GM12878 (cell line): ENCODE measurements around the gene KIF5C. TPM values are rescaled to one million over a fixed set of nuclear protein-coding genes. Genes with fewer than 3 reads are reported as not detected.

Experiments
- ATAC-seq: fragments of 200-7000 bp; cut with Tn5 transposase; 3 replicates; pipeline ENCODE4 v1.9.1; 2020; ENCODE audit warnings: mild to moderate bottlenecking, moderate library complexity
- BruUV-seq: library from RNA; stranded (reverse); fragments of 400-500 nt; replicated peaks from 2 replicates; lab custom pipeline; 2021; lab: Mats Ljungman, UMichigan
- CTCF ChIA-PET: fragments of 300-600 bp; sonication (Branson Sonifier 250); formaldehyde crosslinking; extraction: SDS; loops from one replicate; lab custom pipeline; 2021; ENCODE audit warnings: inconsistent platforms; lab: Yijun Ruan, JAX
- POLR2A ChIA-PET: fragments of 350-600 bp; formaldehyde crosslinking; extraction: SDS; loops from one replicate; lab custom pipeline; 2021; ENCODE audit warnings: inconsistent platforms; lab: Charles Lee
- RAD21 ChIA-PET: fragments of 300-600 bp; sonication (Branson Sonifier 250); formaldehyde crosslinking; loops from one replicate; lab custom pipeline; 2023; ENCODE audit warnings: antibody characterized with exemption; ENCODE audit not compliant: unreplicated experiment; lab: Charles Lee
- SMC1A ChIA-PET: fragments of 300-600 bp; sonication (Branson Sonifier 250); formaldehyde crosslinking; loops from one replicate; lab custom pipeline; 2023; ENCODE audit not compliant: unreplicated experiment, uncharacterized antibody; lab: Charles Lee
- DNase-seq: peaks from one replicate; pipeline ENCODE4 v3.0.0-alpha.2; 2011; ENCODE audit warnings: low read depth, low spot score
- FAIRE-seq: peaks from 3 replicates; lab custom pipeline; 2011; peaks lifted over from hg19 to GRCh38; lab: Jason Lieb, UNC
- H2AFZ ChIP-seq: 2 replicates; pipeline ENCODE4 v1.6.0; 2011; ENCODE audit warnings: low read depth, low read length, control low read depth; ENCODE audit not compliant: control insufficient read depth
- H3K27ac ChIP-seq: 2 replicates; pipeline ENCODE4 v1.5.1; 2011; ENCODE audit warnings: control low read depth; ENCODE audit not compliant: control insufficient read depth, insufficient read depth
- H3K27me3 ChIP-seq, 2 experiments: replicated peaks in 1 of 2; 2 replicates each; pipeline versions ENCODE4 v1.6.0 to v1.6.1; 2011; ENCODE audit warnings: low read length in 1 of 2; ENCODE audit not compliant: control insufficient read depth in 2 of 2, insufficient read depth in 2 of 2
- H3K36me3 ChIP-seq, 2 experiments: 2 replicates each; pipeline ENCODE4 v1.5.1; 2011; ENCODE audit warnings: low read length in 1 of 2; ENCODE audit not compliant: control insufficient read depth in 2 of 2, insufficient read depth in 2 of 2
- H3K4me1 ChIP-seq: 2 replicates; pipeline ENCODE4 v1.6.1; 2011; ENCODE audit warnings: mild to moderate bottlenecking, low read length, moderate library complexity, mixed read lengths; ENCODE audit not compliant: control insufficient read depth, insufficient read depth
- H3K4me2 ChIP-seq: 2 replicates; pipeline ENCODE4 v1.6.0; 2011; ENCODE audit warnings: control low read depth; ENCODE audit not compliant: control insufficient read depth, insufficient read depth
- H3K4me3 ChIP-seq: fragments of 200-600 bp; sonication (generic); 2 replicates; pipeline ENCODE4 v1.5.1; 2016
- H3K79me2 ChIP-seq: 2 replicates; pipeline ENCODE4 v1.6.0; 2011; ENCODE audit warnings: low read length; ENCODE audit not compliant: control insufficient read depth, insufficient read depth
- H3K9ac ChIP-seq: 2 replicates; pipeline ENCODE4 v1.8.0; 2011; ENCODE audit warnings: low read length, control low read depth, mixed read lengths; ENCODE audit not compliant: control insufficient read depth, insufficient read depth
- H3K9me3 ChIP-seq: replicated peaks from 3 replicates; pipeline ENCODE4 v1.5.1; 2011; ENCODE audit warnings: mild to moderate bottlenecking, low read length; ENCODE audit not compliant: control insufficient read depth, insufficient read depth
- H4K20me1 ChIP-seq: 2 replicates; pipeline ENCODE4 v1.6.0; 2011; ENCODE audit not compliant: control insufficient read depth, insufficient read depth
- ATF7 ChIP-seq: fragments of 450-650 bp; IDR thresholded peaks from 2 replicates; pipeline ENCODE4 v1.6.1; 2016; ENCODE audit warnings: low read depth, mild to moderate bottlenecking
- FOXM1 ChIP-seq: IDR thresholded peaks from 2 replicates; pipeline ENCODE4 v1.6.1; 2012; ENCODE audit warnings: low read depth, mild to moderate bottlenecking, inconsistent platforms, low read length, moderate library complexity
- HDAC2 ChIP-seq: fragments of 200-600 bp; sonication (generic); IDR thresholded peaks from 2 replicates; pipeline ENCODE4 v1.6.1; 2017
- IKZF2 ChIP-seq, 2 experiments: fragments of 450-650 bp; IDR thresholded peaks; 2 replicates each; pipeline ENCODE4 v1.6.1; 2017; ENCODE audit warnings: mild to moderate bottlenecking in 2 of 2, moderate library complexity in 2 of 2
- NFIC ChIP-seq: IDR thresholded peaks from 2 replicates; pipeline ENCODE4 v1.6.1; 2012; ENCODE audit warnings: low read depth, mild to moderate bottlenecking, inconsistent platforms, low read length, moderate library complexity
- NFYA ChIP-seq: IDR thresholded peaks from 2 replicates; pipeline ENCODE4 v1.6.1; 2011; ENCODE audit warnings: low read depth, mild to moderate bottlenecking, low read length, improper control_type of control experiment, borderline replicate concordance
- PML ChIP-seq: IDR thresholded peaks from 2 replicates; pipeline ENCODE4 v1.6.1; 2012; ENCODE audit warnings: low read length, inconsistent platforms
- RCOR1 ChIP-seq: conservative IDR thresholded peaks from 2 replicates; pipeline ENCODE4 v1.6.1; 2012; ENCODE audit warnings: low read depth, low read length, improper control_type of control experiment
- RUNX3 ChIP-seq: IDR thresholded peaks from 2 replicates; pipeline ENCODE4 v1.6.1; 2012; ENCODE audit warnings: low read length, inconsistent platforms
- SMAD1 ChIP-seq: fragments of 450-650 bp; IDR thresholded peaks from 2 replicates; pipeline ENCODE4 v1.6.1; 2018; ENCODE audit warnings: mild to moderate bottlenecking, low read depth; ENCODE audit not compliant: partially characterized antibody
- SMARCA5 ChIP-seq: fragments of 450-650 bp; IDR thresholded peaks from 2 replicates; pipeline ENCODE4 v1.6.1; 2017; ENCODE audit warnings: mild to moderate bottlenecking
- SREBF1 ChIP-seq: IDR thresholded peaks from 2 replicates; pipeline ENCODE4 v1.6.1; 2012; ENCODE audit warnings: mild to moderate bottlenecking, low read length
- TBL1XR1 ChIP-seq: IDR thresholded peaks from 2 replicates; pipeline ENCODE4 v1.6.1; 2012; ENCODE audit warnings: low read depth, low read length, improper control_type of control experiment
- ZNF24 ChIP-seq: fragments of 450-650 bp; IDR thresholded peaks from 2 replicates; pipeline ENCODE4 v1.6.1; 2017; ENCODE audit warnings: antibody characterized with exemption, mild to moderate bottlenecking
- WGBS: methylation state at CpG from one replicate; pipeline ENCODE4 v1.1.6; 2016; ENCODE audit warnings: low lambda C conversion rate; ENCODE audit not compliant: insufficient replicate concordance, insufficient coverage; ENCODE audit errors: missing lambda C conversion rate; 5-methylcytosine and 5-hydroxymethylcytosine counted together
- in situ Hi-C: fragments of 300-500 bp; cut with MboI; formaldehyde crosslinking; loops from 9 replicates; pipeline ENCODE4 v1.14.3; 2018; ENCODE audit warnings: mixed read lengths
- intact Hi-C: fragments of 100-400 bp; cut with micrococcal nuclease; formaldehyde crosslinking; loops from one replicate; pipeline ENCODE4 v1.14.2; 2022; ENCODE audit not compliant: unreplicated experiment
- polyA plus RNA-seq, 11 experiments: library from polyadenylated mRNA; depleted of rRNA in 4 of 11; unstranded in 6 of 11; stranded (reverse) in 5 of 11; fragments of >200 nt; fragmentation: Nextera tagmentation in 4 of 11; fragmentation: Illumina TruSeq in 1 of 11; extraction: Ambion mirVana in 4 of 11; extraction: Trizol in 1 of 11; gene quantifications; 1 replicate in 1 of 11; 2 replicates in 10 of 11; pipeline versions ENCODE4 v1.2.1 to v1.2.3, GENCODE V29; 2011 to 2016; ENCODE audit warnings: inconsistent platforms in 2 of 11, missing spikeins in 2 of 11, low read depth in 1 of 11
- total RNA-seq, 4 experiments: library from RNA; depleted of rRNA in 3 of 4; stranded (reverse); fragments of >200 nt in 3 of 4; fragmentation: Illumina TruSeq in 1 of 4; extraction: Trizol in 1 of 4; gene quantifications; 2 replicates each; pipeline versions ENCODE4 v1.2.1 to v1.2.3, GENCODE V29; 2013 to 2021
- TF ChIP-seq, protein P1 (sequence below): fragments of 450-650 bp; IDR thresholded peaks from 2 replicates; pipeline ENCODE4 v1.6.1; 2017; ENCODE audit warnings: mild to moderate bottlenecking, moderate library complexity
- TF ChIP-seq, protein P2 (sequence below): fragments of 150-350 bp; IDR thresholded peaks from 2 replicates; pipeline ENCODE4 v1.6.1; 2016; ENCODE audit warnings: low read depth, low read length

KIF5C gene
- total and polyA plus RNA-seq, 10 of the 15 experiments (the other 5 are each of a cell fraction or from before 2014, with no cell fraction given) = 0.08 to 0.49 (median 0.24) TPM

DNA sequence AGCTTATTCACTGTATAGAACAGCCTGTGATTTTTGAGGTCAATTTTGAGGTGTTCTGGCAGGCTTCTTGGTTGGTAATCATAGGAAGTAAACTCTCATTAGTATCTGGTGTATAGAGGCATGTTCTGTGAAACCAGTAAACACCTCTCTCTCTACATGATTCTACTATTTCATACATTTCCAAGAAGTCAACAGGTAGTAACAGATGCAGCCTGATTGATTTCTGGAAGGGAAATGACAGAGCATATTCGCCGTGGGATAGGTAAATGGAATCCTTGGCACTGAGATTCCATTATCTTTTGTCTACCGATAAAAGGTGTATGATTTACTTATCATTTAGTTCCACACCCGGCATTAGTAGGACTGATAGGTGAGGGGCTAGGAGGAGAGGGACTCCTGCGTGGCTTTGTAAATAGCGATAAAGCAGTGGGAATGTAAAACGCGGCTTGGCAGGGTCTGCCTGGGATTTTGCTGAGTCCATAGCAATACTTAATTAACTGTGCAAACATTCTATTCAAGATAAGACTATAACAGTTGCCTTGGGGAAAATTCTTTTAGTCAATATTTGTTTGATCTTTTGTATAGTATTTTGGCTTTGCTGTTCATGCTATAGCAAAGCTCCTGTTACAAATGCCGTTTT is 195.8 kb downstream of the KIF5C start:
- DNase-seq = no peak
- H3K4me3 ChIP-seq = no peak overlapping the region
- 80% methylated on average over 9 of the region's 9 CpGs for WGBS
- ChIA-PET POLR2A (no interaction called here), RAD21 (no interaction called here), SMC1A (no interaction called here), CTCF (no interaction called here)
- FAIRE-seq = no peak
- TF ChIP-seq NFIC (no peak), ATF7 (no peak), RUNX3 (no peak), IKZF2 (IDR thresholded peaks at IDR 0.05) (no peak), SMARCA5 (no peak), ZNF24 (no peak), SMAD1 (no peak), RCOR1 (no peak), SREBF1 (no peak), HDAC2 (no peak), PML (no peak), NFYA (no peak), FOXM1 (no peak), TBL1XR1 (no peak)
- TF ChIP-seq, protein P1, sequence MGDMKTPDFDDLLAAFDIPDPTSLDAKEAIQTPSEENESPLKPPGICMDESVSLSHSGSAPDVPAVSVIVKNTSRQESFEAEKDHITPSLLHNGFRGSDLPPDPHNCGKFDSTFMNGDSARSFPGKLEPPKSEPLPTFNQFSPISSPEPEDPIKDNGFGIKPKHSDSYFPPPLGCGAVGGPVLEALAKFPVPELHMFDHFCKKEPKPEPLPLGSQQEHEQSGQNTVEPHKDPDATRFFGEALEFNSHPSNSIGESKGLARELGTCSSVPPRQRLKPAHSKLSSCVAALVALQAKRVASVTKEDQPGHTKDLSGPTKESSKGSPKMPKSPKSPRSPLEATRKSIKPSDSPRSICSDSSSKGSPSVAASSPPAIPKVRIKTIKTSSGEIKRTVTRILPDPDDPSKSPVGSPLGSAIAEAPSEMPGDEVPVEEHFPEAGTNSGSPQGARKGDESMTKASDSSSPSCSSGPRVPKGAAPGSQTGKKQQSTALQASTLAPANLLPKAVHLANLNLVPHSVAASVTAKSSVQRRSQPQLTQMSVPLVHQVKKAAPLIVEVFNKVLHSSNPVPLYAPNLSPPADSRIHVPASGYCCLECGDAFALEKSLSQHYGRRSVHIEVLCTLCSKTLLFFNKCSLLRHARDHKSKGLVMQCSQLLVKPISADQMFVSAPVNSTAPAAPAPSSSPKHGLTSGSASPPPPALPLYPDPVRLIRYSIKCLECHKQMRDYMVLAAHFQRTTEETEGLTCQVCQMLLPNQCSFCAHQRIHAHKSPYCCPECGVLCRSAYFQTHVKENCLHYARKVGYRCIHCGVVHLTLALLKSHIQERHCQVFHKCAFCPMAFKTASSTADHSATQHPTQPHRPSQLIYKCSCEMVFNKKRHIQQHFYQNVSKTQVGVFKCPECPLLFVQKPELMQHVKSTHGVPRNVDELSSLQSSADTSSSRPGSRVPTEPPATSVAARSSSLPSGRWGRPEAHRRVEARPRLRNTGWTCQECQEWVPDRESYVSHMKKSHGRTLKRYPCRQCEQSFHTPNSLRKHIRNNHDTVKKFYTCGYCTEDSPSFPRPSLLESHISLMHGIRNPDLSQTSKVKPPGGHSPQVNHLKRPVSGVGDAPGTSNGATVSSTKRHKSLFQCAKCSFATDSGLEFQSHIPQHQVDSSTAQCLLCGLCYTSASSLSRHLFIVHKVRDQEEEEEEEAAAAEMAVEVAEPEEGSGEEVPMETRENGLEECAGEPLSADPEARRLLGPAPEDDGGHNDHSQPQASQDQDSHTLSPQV = no peak
- TF ChIP-seq, protein P2, sequence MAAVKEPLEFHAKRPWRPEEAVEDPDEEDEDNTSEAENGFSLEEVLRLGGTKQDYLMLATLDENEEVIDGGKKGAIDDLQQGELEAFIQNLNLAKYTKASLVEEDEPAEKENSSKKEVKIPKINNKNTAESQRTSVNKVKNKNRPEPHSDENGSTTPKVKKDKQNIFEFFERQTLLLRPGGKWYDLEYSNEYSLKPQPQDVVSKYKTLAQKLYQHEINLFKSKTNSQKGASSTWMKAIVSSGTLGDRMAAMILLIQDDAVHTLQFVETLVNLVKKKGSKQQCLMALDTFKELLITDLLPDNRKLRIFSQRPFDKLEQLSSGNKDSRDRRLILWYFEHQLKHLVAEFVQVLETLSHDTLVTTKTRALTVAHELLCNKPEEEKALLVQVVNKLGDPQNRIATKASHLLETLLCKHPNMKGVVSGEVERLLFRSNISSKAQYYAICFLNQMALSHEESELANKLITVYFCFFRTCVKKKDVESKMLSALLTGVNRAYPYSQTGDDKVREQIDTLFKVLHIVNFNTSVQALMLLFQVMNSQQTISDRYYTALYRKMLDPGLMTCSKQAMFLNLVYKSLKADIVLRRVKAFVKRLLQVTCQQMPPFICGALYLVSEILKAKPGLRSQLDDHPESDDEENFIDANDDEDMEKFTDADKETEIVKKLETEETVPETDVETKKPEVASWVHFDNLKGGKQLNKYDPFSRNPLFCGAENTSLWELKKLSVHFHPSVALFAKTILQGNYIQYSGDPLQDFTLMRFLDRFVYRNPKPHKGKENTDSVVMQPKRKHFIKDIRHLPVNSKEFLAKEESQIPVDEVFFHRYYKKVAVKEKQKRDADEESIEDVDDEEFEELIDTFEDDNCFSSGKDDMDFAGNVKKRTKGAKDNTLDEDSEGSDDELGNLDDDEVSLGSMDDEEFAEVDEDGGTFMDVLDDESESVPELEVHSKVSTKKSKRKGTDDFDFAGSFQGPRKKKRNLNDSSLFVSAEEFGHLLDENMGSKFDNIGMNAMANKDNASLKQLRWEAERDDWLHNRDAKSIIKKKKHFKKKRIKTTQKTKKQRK = no peak
- peaks cover 6% of the 10 kb centered on the region for H3K4me1 ChIP-seq
- intact Hi-C loops = no loop called here
- no peak overlapping the region for H3K9ac ChIP-seq
- H4K20me1 ChIP-seq = no peaks in the 10 kb centered on the region
- no peak overlapping the region for H3K27ac ChIP-seq
- no TSS peak for BruUV-seq
- no peaks in the 10 kb centered on the region for H3K36me3 ChIP-seq
- no peak for ATAC-seq
- H3K79me2 ChIP-seq = no peaks in the 10 kb centered on the region
- in situ Hi-C loops = no loop called here
- no peak overlapping the region for H2AFZ ChIP-seq
- no peaks in the 10 kb centered on the region for H3K27me3 ChIP-seq
- no peak overlapping the region for H3K4me2 ChIP-seq
- no peaks in the 10 kb centered on the region; the same call in 2 of the 3 replicates for H3K9me3 ChIP-seq
